Breast epithelium (tissue), 4 donors: Measurements from ENCODE around the gene UNKL. TPM values are rescaled to one million over a fixed set of nuclear protein-coding genes. Genes with fewer than 3 reads are reported as not detected.

Source experiments
- DNase-seq, 2 donors: peaks; one replicate each; pipeline ENCODE4 v3.0.0-alpha.2; 2019; ENCODE audit warnings: low spot score in 2 of 2
- H3K27ac ChIP-seq, 2 donors: fragments of 200-600 bp; sonication (generic) in 1 of 2; one replicate each; pipeline ENCODE4 v1.5.1; 2016 to 2019; ENCODE audit warnings: mild to moderate bottlenecking in 1 of 2
- H3K27me3 ChIP-seq, 2 donors: fragments of 200-600 bp; sonication (generic) in 1 of 2; one replicate each; pipeline versions ENCODE4 v1.5.1 to v1.6.0; 2017 to 2019; ENCODE audit warnings: control low read depth in 1 of 2, mild to moderate bottlenecking in 1 of 2
- H3K36me3 ChIP-seq: fragments of 200-600 bp; one replicate; pipeline ENCODE4 v1.5.1; 2019
- H3K4me1 ChIP-seq, 2 donors: fragments of 200-600 bp; sonication (generic); one replicate each; pipeline ENCODE4 v1.5.1; 2016 to 2019; ENCODE audit warnings: control low read depth in 1 of 2
- H3K4me3 ChIP-seq, 3 donors: fragments of 200-600 bp; sonication (generic); 1 replicate in 2 of 3; 2 replicates in 1 of 3; pipeline ENCODE4 v1.5.1; 2016 to 2019; ENCODE audit warnings: mild to moderate bottlenecking in 3 of 3, moderate library complexity in 2 of 3
- H3K9me3 ChIP-seq, 2 donors: fragments of 200-600 bp; sonication (generic) in 1 of 2; one replicate each; pipeline ENCODE4 v1.5.1; 2016 to 2019; ENCODE audit warnings: control low read depth in 1 of 2
- POLR2A ChIP-seq: fragments of 450-650 bp; IDR thresholded peaks from one replicate; pipeline ENCODE4 v1.6.1; 2016; ENCODE audit warnings: antibody characterized with exemption, mild to moderate bottlenecking, moderate library complexity
- POLR2AphosphoS5 ChIP-seq, 3 donors: sonication (generic); formaldehyde crosslinking; IDR thresholded peaks; one replicate each; pipeline ENCODE4 v1.6.1; 2017; ENCODE audit warnings: antibody characterized with exemption in 3 of 3
- intact Hi-C: fragments of 100-400 bp; cut with DNase I; formaldehyde crosslinking; loops from one replicate; pipeline ENCODE4 v1.15.1; 2023; ENCODE audit warnings: low total_unique reads
- total RNA-seq, 3 donors: library from RNA; depleted of rRNA; stranded (reverse); fragments of >200 nt; gene quantifications; one replicate each; pipeline ENCODE4 v1.1.0, GENCODE V29; 2016
- TF ChIP-seq, protein P1 (sequence below), 3 donors: fragments of 450-650 bp; IDR thresholded peaks; one replicate each; pipeline ENCODE4 v1.5.1; 2016 to 2017; ENCODE audit warnings: antibody characterized with exemption in 3 of 3, mild to moderate bottlenecking in 3 of 3, moderate library complexity in 3 of 3

Gene UNKL
- total RNA-seq, 3 donors from 2014 or later: 18.6 to 28.5 (median 27.5) TPM

DNA sequence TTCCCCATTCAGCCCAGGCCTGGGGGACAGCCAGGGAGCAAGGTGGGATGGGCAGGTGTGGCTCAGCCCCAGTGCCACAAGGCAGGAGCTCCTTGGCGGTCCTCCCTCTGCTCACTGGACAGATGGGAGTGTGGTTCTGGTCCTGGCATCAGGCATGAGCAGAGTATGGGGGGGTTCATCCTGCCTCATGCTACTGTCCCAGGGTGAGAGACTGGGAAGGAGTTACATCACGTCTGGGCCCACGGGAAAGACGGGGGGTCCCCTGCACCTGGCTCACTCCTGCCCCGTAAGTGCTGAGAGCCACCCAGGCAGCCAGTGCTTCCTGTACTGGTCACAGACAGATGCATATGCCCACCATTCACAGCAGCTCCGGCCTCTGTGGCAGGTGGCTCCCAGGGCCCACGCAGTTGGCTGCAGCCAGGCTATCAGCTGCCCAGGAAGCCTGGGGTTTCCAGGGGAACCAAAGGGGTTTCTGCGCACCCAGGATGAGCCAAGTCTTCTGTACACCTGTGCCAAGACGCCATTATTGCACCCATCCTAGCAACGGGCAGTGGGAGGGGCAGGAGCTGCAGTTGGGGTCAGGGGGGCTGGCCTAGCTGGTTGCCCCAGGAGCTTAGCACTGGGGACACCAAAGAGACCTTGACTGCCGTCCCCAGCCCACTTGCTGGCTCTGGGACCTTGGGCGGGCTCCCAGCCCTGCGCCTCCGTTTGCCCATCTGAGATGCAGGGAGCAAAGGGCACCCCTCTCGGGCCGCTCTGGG lies 79.1 kb downstream of the UNKL start:
- no peak for TF ChIP-seq POLR2AphosphoS5 (IDR thresholded peaks at IDR 0.05)
- no peak for TF ChIP-seq POLR2A
- TF ChIP-seq, protein P1, sequence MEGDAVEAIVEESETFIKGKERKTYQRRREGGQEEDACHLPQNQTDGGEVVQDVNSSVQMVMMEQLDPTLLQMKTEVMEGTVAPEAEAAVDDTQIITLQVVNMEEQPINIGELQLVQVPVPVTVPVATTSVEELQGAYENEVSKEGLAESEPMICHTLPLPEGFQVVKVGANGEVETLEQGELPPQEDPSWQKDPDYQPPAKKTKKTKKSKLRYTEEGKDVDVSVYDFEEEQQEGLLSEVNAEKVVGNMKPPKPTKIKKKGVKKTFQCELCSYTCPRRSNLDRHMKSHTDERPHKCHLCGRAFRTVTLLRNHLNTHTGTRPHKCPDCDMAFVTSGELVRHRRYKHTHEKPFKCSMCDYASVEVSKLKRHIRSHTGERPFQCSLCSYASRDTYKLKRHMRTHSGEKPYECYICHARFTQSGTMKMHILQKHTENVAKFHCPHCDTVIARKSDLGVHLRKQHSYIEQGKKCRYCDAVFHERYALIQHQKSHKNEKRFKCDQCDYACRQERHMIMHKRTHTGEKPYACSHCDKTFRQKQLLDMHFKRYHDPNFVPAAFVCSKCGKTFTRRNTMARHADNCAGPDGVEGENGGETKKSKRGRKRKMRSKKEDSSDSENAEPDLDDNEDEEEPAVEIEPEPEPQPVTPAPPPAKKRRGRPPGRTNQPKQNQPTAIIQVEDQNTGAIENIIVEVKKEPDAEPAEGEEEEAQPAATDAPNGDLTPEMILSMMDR (IDR thresholded peaks at IDR 0.05): no peak
- Histone ChIP-seq H3K36me3 (no peaks in the 10 kb centered on the region), H3K27ac (no peak overlapping the region), H3K4me1 (peaks cover 22 to 26% of the 10 kb centered on the region in 2 donors), H3K9me3 (peaks cover 0 to 4% of the 10 kb centered on the region in 2 donors), H3K27me3 (peaks cover 6 to 37% of the 10 kb centered on the region in 2 donors), H3K4me3 (no peak overlapping the region)
- no peak for DNase-seq
- intact Hi-C loops: no loop called here

DNA sequence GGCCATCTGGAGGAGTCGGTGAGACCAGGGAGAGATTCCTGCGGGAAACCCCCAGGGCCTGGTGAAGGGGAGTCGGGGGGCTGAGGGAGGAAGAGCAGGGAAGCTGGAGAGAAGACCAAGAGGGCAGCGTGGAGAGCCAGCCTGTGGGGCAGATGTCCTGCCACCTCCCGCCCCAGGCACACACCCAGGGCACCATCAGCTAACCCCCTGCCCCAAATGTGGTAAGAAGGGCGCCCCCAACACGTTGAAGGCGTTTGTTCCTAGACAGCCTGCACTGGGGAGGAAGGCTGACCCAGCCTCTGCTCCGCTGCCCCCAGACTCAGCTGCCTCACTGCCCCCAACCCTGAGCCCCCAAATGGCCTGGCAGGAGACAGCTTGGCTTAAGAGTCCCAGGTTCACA lies 79.8 kb downstream of the UNKL start:
- H3K27me3 ChIP-seq: peaks cover 6 to 37% of the 10 kb centered on the region in 2 donors
- H3K9me3 ChIP-seq: peaks cover 0 to 8% of the 10 kb centered on the region in 2 donors
- no peaks in the 10 kb centered on the region for H3K36me3 ChIP-seq
- H3K4me1 ChIP-seq: peaks cover 22 to 26% of the 10 kb centered on the region in 2 donors
- no peak for DNase-seq
- TF ChIP-seq POLR2AphosphoS5 (IDR thresholded peaks at IDR 0.05) (no peak), POLR2A (no peak)
- TF ChIP-seq, protein P1 (IDR thresholded peaks at IDR 0.05): no peak
- H3K27ac ChIP-seq: no peak overlapping the region
- peak overlapping the region in 2 of 3 donors; percentile 59 to 77 for H3K4me3 ChIP-seq
- intact Hi-C loops: no loop called here

DNA sequence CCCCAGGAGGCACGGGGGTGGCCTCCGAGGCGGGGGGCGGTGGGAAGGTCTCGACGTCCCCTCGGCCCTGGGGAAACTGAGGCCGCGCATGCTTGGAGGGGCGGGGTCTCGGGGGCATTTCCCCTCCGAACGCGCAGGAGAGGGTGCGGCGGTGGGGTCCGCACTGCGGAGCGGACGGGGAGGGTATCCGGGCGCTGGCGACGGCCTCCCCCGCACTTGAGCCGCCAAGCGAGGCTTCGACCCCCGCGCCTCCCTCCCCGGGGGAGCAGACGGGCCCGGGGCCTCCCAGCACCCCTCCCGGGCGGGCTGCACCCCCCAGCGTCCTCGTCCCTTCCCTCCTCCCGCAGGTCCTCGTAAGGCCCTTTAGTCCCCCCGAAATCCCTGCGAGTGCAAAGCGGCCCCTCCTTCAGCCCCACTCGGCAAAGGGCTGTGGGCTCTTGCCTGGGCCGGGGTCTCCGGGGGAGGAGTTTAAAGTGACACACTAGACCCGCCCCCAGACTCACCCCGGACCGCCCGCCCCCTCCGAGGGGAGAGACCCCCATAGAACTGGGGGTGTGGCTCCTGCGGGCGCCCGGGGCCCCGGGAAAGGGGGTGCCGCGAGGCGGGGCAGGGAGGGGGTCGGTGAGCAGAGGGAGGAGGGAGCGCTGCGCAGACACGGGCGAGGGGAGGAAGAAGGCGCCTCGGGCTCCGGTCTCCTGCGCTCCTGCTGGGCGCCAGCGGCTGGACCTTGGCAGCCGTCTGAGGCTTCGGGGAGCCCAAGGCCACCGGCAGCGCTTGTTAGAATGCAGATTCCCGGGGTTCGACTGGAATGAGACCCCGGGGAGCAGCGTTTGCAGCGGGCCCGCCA lies 80.4 kb downstream of the UNKL start:
- H3K27ac ChIP-seq: peak overlapping the region; percentile 25 to 29

DNA sequence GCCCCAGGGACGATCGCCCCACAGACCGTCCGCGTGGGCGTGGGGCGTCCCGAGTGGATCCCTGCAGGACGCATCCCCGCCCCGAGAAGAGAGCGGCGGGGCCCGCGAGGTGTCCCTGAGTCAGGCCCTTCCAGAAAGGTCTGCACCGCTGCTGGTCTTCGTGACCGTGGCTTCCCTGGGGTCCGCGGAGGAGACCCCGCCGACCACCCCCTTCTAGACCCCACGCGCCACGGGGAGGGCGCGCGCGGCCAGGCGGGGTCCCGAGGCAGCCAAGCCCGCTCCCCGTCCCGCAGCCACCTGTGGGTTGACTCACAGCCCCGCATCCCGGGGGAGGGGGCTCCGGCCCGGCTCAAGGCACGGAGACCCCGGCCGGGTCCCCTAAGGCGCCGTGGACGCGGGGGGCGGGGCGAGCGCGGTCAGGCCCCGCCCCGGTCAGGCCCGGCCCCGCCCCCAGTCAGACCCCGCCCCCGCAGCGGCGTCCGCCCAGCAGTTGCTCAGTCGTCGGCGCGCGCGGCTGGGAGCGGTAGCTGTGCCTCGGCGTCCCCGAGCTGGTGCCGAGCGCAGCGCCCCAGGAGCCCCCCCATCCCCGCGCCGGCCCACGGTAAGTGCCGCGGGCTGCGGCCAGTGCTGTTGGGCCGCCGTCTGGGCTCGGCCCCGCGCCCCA lies 81.2 kb downstream of the UNKL start, which contains the start of gene BAIAP3:
BAIAP3 (plus strand) TSS at position 497 of the 664 bp plus-strand sequence. CDS start 4,905 bp downstream, outside the sequence.
- no peak for TF ChIP-seq POLR2A
- TF ChIP-seq POLR2AphosphoS5 (IDR thresholded peaks at IDR 0.05): no peak
- TF ChIP-seq, protein P1 (IDR thresholded peaks at IDR 0.05): no peak
- H3K36me3 ChIP-seq: no peaks in the 10 kb centered on the region
- peak within 1 kb of the TSS; percentile 81 to 89 for H3K27ac ChIP-seq
- peaks cover 0 to 8% of the 10 kb centered on the region in 2 donors for H3K9me3 ChIP-seq
- peaks cover 6 to 37% of the 10 kb centered on the region in 2 donors for H3K27me3 ChIP-seq
- peak within 1 kb of the TSS; percentile 37 to 77 (median 59) for H3K4me3 ChIP-seq
- intact Hi-C loops: no loop called here
- H3K4me1 ChIP-seq: peaks cover 22 to 26% of the 10 kb centered on the region in 2 donors
- no peak for DNase-seq

More for the DNA sequence above, 80.4 kb downstream of the UNKL start:
- intact Hi-C loops: no loop called here
- TF ChIP-seq, protein P1 (IDR thresholded peaks at IDR 0.05): no peak
- no peak for TF ChIP-seq POLR2A
- no peak for TF ChIP-seq POLR2AphosphoS5 (IDR thresholded peaks at IDR 0.05)
- H3K36me3 ChIP-seq: no peaks in the 10 kb centered on the region
- H3K27me3 ChIP-seq: peaks cover 6 to 37% of the 10 kb centered on the region in 2 donors
- no peak for DNase-seq
- H3K9me3 ChIP-seq: peaks cover 0 to 8% of the 10 kb centered on the region in 2 donors
- peaks cover 22 to 26% of the 10 kb centered on the region in 2 donors for H3K4me1 ChIP-seq
- peak overlapping the region; percentile 37 to 77 (median 59) for H3K4me3 ChIP-seq
